GM21447 (cell line): Measurements from ENCODE around the gene DCTPP1.
"Not testable (repeated sequence)": the region's sequence is repeated elsewhere in the genome, so short reads cannot be mapped to it uniquely, and the experiment has no call there.

Experiments
- ATAC-seq: cut with Tn5 transposase; IDR thresholded peaks from one replicate; pipeline ENCODE4 v1.9.1; 2021; ENCODE audit not compliant: unreplicated experiment

The DCTPP1 gene

GRCh38 chr16:30429678-30430427 lies at the start of gene DCTPP1:
Gene DCTPP1 (minus strand): TSS chr16:30430030. CDS start chr16:30429980, 50 bp downstream.
- peak; percentile 93 for ATAC-seq

GRCh38 chr16:30478766-30479478 lies 49.1 kb upstream of the DCTPP1 start:
- no peak for ATAC-seq

- ATAC-seq, result not testable (repeated sequence)
Measured at GRCh38 chr16:30477773-30478172, 47.9 kb upstream of the DCTPP1 start.

GRCh38 chr16:30476991-30477390 lies 47.2 kb upstream of the DCTPP1 start:
- ATAC-seq, result no peak

GRCh38 chr16:30474684-30475083 lies 44.9 kb upstream of the DCTPP1 start:
- ATAC-seq, result no peak

- no peak for ATAC-seq
Measured at GRCh38 chr16:30474074-30474452, 44.2 kb upstream of the DCTPP1 start.

- ATAC-seq, result no peak
Measured at GRCh38 chr16:30473231-30474073, 43.6 kb upstream of the DCTPP1 start.

- ATAC-seq, result peak; percentile 44
Measured at GRCh38 chr16:30472328-30472942, 42.6 kb upstream of the DCTPP1 start, which contains the start of gene ITGAL. Gene ITGAL (plus strand): TSS chr16:30472742. CDS start chr16:30472838, 96 bp downstream.

- ATAC-seq, result no peak
Measured at GRCh38 chr16:30470632-30470995, 40.8 kb upstream of the DCTPP1 start.

- no peak for ATAC-seq
Measured at GRCh38 chr16:30470170-30470512, 40.3 kb upstream of the DCTPP1 start.

GRCh38 chr16:30464078-30464477 lies 34.2 kb upstream of the DCTPP1 start:
- ATAC-seq, result no peak

GRCh38 chr16:30461426-30461825 lies 31.6 kb upstream of the DCTPP1 start:
- ATAC-seq, result not testable (repeated sequence)

GRCh38 chr16:30459456-30459855 lies 29.6 kb upstream of the DCTPP1 start:
- ATAC-seq, result peak; percentile 10

GRCh38 chr16:30458561-30459394 lies 28.9 kb upstream of the DCTPP1 start:
- peak; percentile 77 for ATAC-seq

- ATAC-seq, result no peak
Measured at GRCh38 chr16:30457743-30458560, 28.1 kb upstream of the DCTPP1 start.

- ATAC-seq, result no peak
Measured at GRCh38 chr16:30457256-30457655, 27.4 kb upstream of the DCTPP1 start.

- no peak for ATAC-seq
Measured at GRCh38 chr16:30456302-30456701, 26.5 kb upstream of the DCTPP1 start.

GRCh38 chr16:30452709-30453580 lies 23.1 kb upstream of the DCTPP1 start:
- not testable (repeated sequence) for ATAC-seq

GRCh38 chr16:30449116-30449435 lies 19.2 kb upstream of the DCTPP1 start:
- no peak for ATAC-seq
